IMR-90 (cell line): ENCODE measurements around the gene KIF5C. TPM values are rescaled to one million over a fixed set of nuclear protein-coding genes. Genes with fewer than 3 reads are reported as not detected.

Source experiments
- ATAC-seq: fragments of 200-7000 bp; cut with Tn5 transposase; 2 replicates; pipeline ENCODE4 v1.9.1; 2020; ENCODE audit warnings: low read depth, mild to moderate bottlenecking, moderate library complexity
- BruUV-seq: library from RNA; stranded (reverse); fragments of 400-500 nt; replicated peaks from 2 replicates; lab custom pipeline; 2021; lab: Mats Ljungman, UMichigan
- CTCF ChIA-PET: fragments of 300-600 bp; formaldehyde crosslinking; extraction: SDS; loops from one replicate; lab custom pipeline; 2021; ENCODE audit warnings: antibody characterized with exemption; lab: Yijun Ruan, JAX
- POLR2A ChIA-PET: fragments of 300-600 bp; sonication (Branson Sonifier 250); formaldehyde crosslinking; loops from one replicate; lab custom pipeline; 2022; ENCODE audit warnings: antibody characterized with exemption; ENCODE audit not compliant: unreplicated experiment; lab: Charles Lee
- DNase-seq: peaks from one replicate; pipeline ENCODE4 v3.0.0; 2013
- H2AFZ ChIP-seq: replicated peaks from 2 replicates; pipeline ENCODE3; 2013; ENCODE audit warnings: low read length, mild to moderate bottlenecking; ENCODE audit not compliant: poor library complexity
- H2AK5ac ChIP-seq: 2 replicates; pipeline ENCODE4 v1.6.1; 2013; ENCODE audit warnings: low read depth, low read length, inconsistent platforms
- H2AK9ac ChIP-seq: replicated peaks from 2 replicates; pipeline ENCODE3; 2013; ENCODE audit warnings: mild to moderate bottlenecking, low read depth, low read length, moderate library complexity; ENCODE audit not compliant: poor library complexity
- H2BK120ac ChIP-seq: 2 replicates; pipeline ENCODE4 v1.6.1; 2013; ENCODE audit warnings: low read depth, low read length, inconsistent platforms
- H2BK15ac ChIP-seq: 3 replicates; pipeline ENCODE4 v1.6.1; 2013; ENCODE audit warnings: low read depth, low read length, inconsistent platforms
- H2BK20ac ChIP-seq: 2 replicates; pipeline ENCODE4 v1.6.1; 2013; ENCODE audit warnings: low read depth, mild to moderate bottlenecking, inconsistent platforms, low read length, moderate library complexity
- H2BK5ac ChIP-seq: 2 replicates; pipeline ENCODE4 v1.6.1; 2013; ENCODE audit warnings: mild to moderate bottlenecking, low read depth, low read length, inconsistent platforms; ENCODE audit not compliant: poor library complexity, severe bottlenecking
- H3K14ac ChIP-seq: replicated peaks from 2 replicates; pipeline ENCODE4 v1.6.1; 2013; ENCODE audit warnings: low read depth, low read length, inconsistent platforms
- H3K18ac ChIP-seq: 2 replicates; pipeline ENCODE4 v1.6.1; 2013; ENCODE audit warnings: low read depth, low read length, control low read depth
- H3K23ac ChIP-seq: 2 replicates; pipeline ENCODE4 v1.6.1; 2013; ENCODE audit warnings: low read depth, low read length, inconsistent platforms
- H3K27ac ChIP-seq: 2 replicates; pipeline ENCODE4 v1.5.1; 2013; ENCODE audit warnings: mild to moderate bottlenecking, control low read depth, low read length; ENCODE audit not compliant: insufficient read depth
- H3K27me3 ChIP-seq: 2 replicates; pipeline ENCODE4 v1.6.1; 2013; ENCODE audit warnings: low read length; ENCODE audit not compliant: control insufficient read depth, insufficient read depth
- H3K36me3 ChIP-seq: 2 replicates; pipeline ENCODE4 v1.6.1; 2013; ENCODE audit warnings: low read length, mixed read lengths; ENCODE audit not compliant: control insufficient read depth, insufficient read depth
- H3K4ac ChIP-seq: 2 replicates; pipeline ENCODE4 v1.6.1; 2013; ENCODE audit warnings: low read depth, low read length, inconsistent platforms
- H3K4me1 ChIP-seq: 2 replicates; pipeline ENCODE4 v1.6.1; 2013; ENCODE audit warnings: low read length, mixed read lengths; ENCODE audit not compliant: control insufficient read depth, insufficient read depth
- H3K4me2 ChIP-seq: 2 replicates; pipeline ENCODE4 v1.6.1; 2013; ENCODE audit warnings: low read depth, mild to moderate bottlenecking, control low read depth, low read length, moderate library complexity
- H3K4me3 ChIP-seq: 2 replicates; pipeline ENCODE4 v1.5.1; 2013; ENCODE audit warnings: low read depth, mild to moderate bottlenecking, control low read depth, low read length, moderate library complexity; ENCODE audit not compliant: insufficient read depth
- H3K56ac ChIP-seq: 2 replicates; pipeline ENCODE4 v1.6.1; 2013; ENCODE audit warnings: low read length, inconsistent platforms; ENCODE audit not compliant: insufficient read depth; ENCODE audit errors: extremely low read depth
- H3K79me1 ChIP-seq, 2 experiments: 2 replicates each; pipeline ENCODE4 v1.6.1; 2013; ENCODE audit warnings: low read length in 2 of 2, inconsistent platforms in 1 of 2, low read depth in 1 of 2
- H3K9ac ChIP-seq: 2 replicates; pipeline ENCODE4 v1.6.1; 2013; ENCODE audit warnings: low read depth, low read length, control low read depth
- H3K9me1 ChIP-seq: 2 replicates; pipeline ENCODE4 v1.6.1; 2013; ENCODE audit warnings: low read length, inconsistent platforms; ENCODE audit not compliant: insufficient read depth
- H3K9me3 ChIP-seq: 2 replicates; pipeline ENCODE4 v1.6.1; 2013; ENCODE audit warnings: low read length; ENCODE audit not compliant: control insufficient read depth, insufficient read depth
- H4K20me1 ChIP-seq: 2 replicates; pipeline ENCODE4 v1.6.1; 2013; ENCODE audit warnings: low read length, inconsistent platforms; ENCODE audit not compliant: insufficient read depth
- H4K5ac ChIP-seq: 2 replicates; pipeline ENCODE4 v1.6.1; 2013; ENCODE audit warnings: mild to moderate bottlenecking, low read depth, low read length, control low read depth
- H4K8ac ChIP-seq, 2 experiments: 2 replicates each; pipeline ENCODE4 v1.6.1; 2013; ENCODE audit warnings: low read depth in 2 of 2, low read length in 2 of 2, control low read depth in 1 of 2, inconsistent platforms in 1 of 2
- H4K91ac ChIP-seq: 2 replicates; pipeline ENCODE4 v1.6.1; 2013; ENCODE audit warnings: low read depth, low read length, inconsistent platforms; ENCODE audit not compliant: insufficient read depth
- CEBPB ChIP-seq: IDR thresholded peaks from 2 replicates; pipeline ENCODE4 v1.6.1; 2012; ENCODE audit warnings: low read depth, low read length, improper control_type of control experiment
- ELK1 ChIP-seq: fragments of 150-350 bp; IDR thresholded peaks from 2 replicates; pipeline ENCODE4 v1.6.1; 2016; ENCODE audit warnings: low read depth, mild to moderate bottlenecking, low read length, moderate library complexity, borderline replicate concordance
- FOS ChIP-seq: fragments of 150-350 bp; IDR thresholded peaks from 2 replicates; pipeline ENCODE4 v1.6.1; 2016; ENCODE audit warnings: low read depth, low read length
- MAZ ChIP-seq: IDR thresholded peaks from 2 replicates; pipeline ENCODE4 v1.6.1; 2012; ENCODE audit warnings: low read depth, mild to moderate bottlenecking, low read length, improper control_type of control experiment, moderate library complexity, borderline replicate concordance
- RCOR1 ChIP-seq: IDR thresholded peaks from 2 replicates; pipeline ENCODE4 v1.6.1; 2012; ENCODE audit warnings: mild to moderate bottlenecking, low read length, improper control_type of control experiment; ENCODE audit not compliant: insufficient replicate concordance
- SMC3 ChIP-seq: fragments of 150-350 bp; IDR thresholded peaks from 2 replicates; pipeline ENCODE4 v1.6.1; 2016; ENCODE audit warnings: low read depth, mild to moderate bottlenecking, antibody characterized with exemption, low read length, moderate library complexity
- WGBS, 2 experiments: methylation state at CpG; one replicate each; pipeline versions ENCODE4 v1.1.5 to v1.1.7; 2013; ENCODE audit warnings: missing lambda C conversion rate in 2 of 2; ENCODE audit not compliant: insufficient read length in 1 of 2; ENCODE audit errors: extremely low coverage in 2 of 2; 5-methylcytosine and 5-hydroxymethylcytosine counted together
- dilution Hi-C: fragments of 300-500 bp; cut with HindIII; formaldehyde crosslinking; loops from one replicate; pipeline ENCODE4 v1.14.3; 2018; ENCODE audit warnings: low sequenced_read_pairs; ENCODE audit not compliant: unreplicated experiment
- in situ Hi-C: fragments of 300-500 bp; cut with MboI; formaldehyde crosslinking; loops from 3 replicates; pipeline ENCODE4 v1.14.3; 2019; ENCODE audit warnings: low sequenced_read_pairs, inconsistent platforms, mixed read lengths
- intact Hi-C: fragments of 100-400 bp; cut with micrococcal nuclease; formaldehyde crosslinking; loops from 2 replicates; pipeline ENCODE4 v1.10.0; 2022
- polyA plus RNA-seq, 3 experiments: library from polyadenylated mRNA; depleted of rRNA; stranded (reverse); fragments of >200 nt; gene quantifications; 2 replicates each; pipeline ENCODE4 v1.2.3, GENCODE V29; 2012; ENCODE audit warnings: low replicate concordance in 1 of 3
- total RNA-seq: library from RNA; depleted of rRNA; stranded (reverse); fragments of >200 nt; gene quantifications from 2 replicates; pipeline ENCODE4 v1.2.3, GENCODE V29; 2012

Gene KIF5C
- total and polyA plus RNA-seq, 2 of the 4 experiments (the other 2 are of a cell fraction): 0.10 to 0.18 TPM

- no peak overlapping the region for H3K18ac ChIP-seq
- no peak for DNase-seq
- 91% methylated on average over 25 of the region's 31 CpGs; no CpG with 5 or more reads in 1 of the 2 experiments for WGBS, 2 experiments
- POLR2A ChIA-PET: no interaction called here
- no peak for ATAC-seq
- H3K4me1 ChIP-seq: no peaks in the 10 kb centered on the region
- no peak overlapping the region for H3K9ac ChIP-seq
- no peak overlapping the region for H2AK9ac ChIP-seq
- no peak overlapping the region for H4K8ac ChIP-seq
- H2AK5ac ChIP-seq: no peak overlapping the region
- in situ Hi-C loops (no loop called here), intact Hi-C loops (no loop called here), dilution Hi-C loops (no loop called here)
- BruUV-seq: no TSS peak
- H3K4me2 ChIP-seq: no peak overlapping the region
- H2BK5ac ChIP-seq: no peak overlapping the region
- H4K20me1 ChIP-seq: no peaks in the 10 kb centered on the region
- CTCF ChIA-PET: no interaction called here
- no peak overlapping the region for H2BK120ac ChIP-seq
- no peaks in the 10 kb centered on the region for H3K79me1 ChIP-seq
- H2BK20ac ChIP-seq: no peak overlapping the region
- no peaks in the 10 kb centered on the region for H3K9me1 ChIP-seq
- no peak overlapping the region for H3K4ac ChIP-seq
- H3K27me3 ChIP-seq: peaks cover 7% of the 10 kb centered on the region; the same call in 1 of the 2 replicates
- no peak overlapping the region for H2AFZ ChIP-seq
- H3K23ac ChIP-seq: no peak overlapping the region
- no peak for TF ChIP-seq CEBPB
- no peak for TF ChIP-seq RCOR1
- no peak for TF ChIP-seq MAZ
- TF ChIP-seq FOS: no peak
- no peak for TF ChIP-seq ELK1
- TF ChIP-seq SMC3: no peak
- H3K4me3 ChIP-seq: no peak overlapping the region
- H3K27ac ChIP-seq: no peak overlapping the region
- H3K56ac ChIP-seq: no peak overlapping the region
- H2BK15ac ChIP-seq: no peak overlapping the region
- H3K14ac ChIP-seq: no peak overlapping the region
- no peaks in the 10 kb centered on the region for H3K36me3 ChIP-seq
- H4K5ac ChIP-seq: no peak overlapping the region
- H4K91ac ChIP-seq: no peak overlapping the region
- no peaks in the 10 kb centered on the region for H3K9me3 ChIP-seq
Observed at GRCh38 chr2:149009576-149010461, 134.8 kb downstream of the KIF5C start.
